ENCODE measurements around the gene ADRM1.

DNA sequence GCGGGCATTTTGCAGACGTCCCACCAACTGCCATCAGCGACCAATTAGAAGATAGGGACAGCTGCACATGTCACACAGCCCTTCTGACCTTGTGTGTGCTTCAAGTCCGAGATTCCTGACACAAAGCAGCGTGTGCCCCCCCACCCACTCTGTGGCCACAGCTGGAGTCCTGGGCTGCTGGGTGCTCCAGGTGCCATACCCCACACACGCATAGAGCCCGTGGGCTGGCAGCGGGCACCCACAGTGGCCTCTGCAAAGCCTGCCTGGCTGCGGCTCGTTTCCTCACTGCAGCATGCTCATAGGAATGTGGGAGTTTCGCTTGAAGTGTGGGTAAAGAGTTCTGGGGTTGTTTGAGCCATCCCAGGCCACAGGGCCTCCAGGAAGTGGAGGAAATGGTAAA is 2.5 kb upstream of the ADRM1 start:
- TF ChIP-seq CTCF (IDR thresholded peaks at IDR 0.05): no peak
- TF ChIP-seq POLR2A (IDR thresholded peaks at IDR 0.05): no peak
